Measurements from ENCODE around the gene CCDC122. TPM values are rescaled to one million over a fixed set of nuclear protein-coding genes. Genes with fewer than 3 reads are reported as not detected.

Gene CCDC122
- total RNA-seq, 1 donor = 4.7 TPM

GRCh38 chr13:43872181-43872580, 7.4 kb downstream of the CCDC122 start:
- Histone ChIP-seq H4K20me1 (ENCODE audit: insufficient read depth, low read length) (no peaks in the 10 kb centered on the region), H3K9me3 (ENCODE audit: low read depth, low read length) (no peaks in the 10 kb centered on the region), H3K27ac (ENCODE audit: low read depth, low read length) (no peak overlapping the region), H2AFZ (ENCODE audit: low read length) (no peak overlapping the region), H3K36me3 (ENCODE audit: insufficient read depth, low read length) (no peaks in the 10 kb centered on the region), H3K4me3 (ENCODE audit: insufficient read depth, low read length) (no peak overlapping the region), H3K27me3 (ENCODE audit: insufficient read depth, low read length) (no peaks in the 10 kb centered on the region), H3K4me2 (ENCODE audit: insufficient read depth, low read length) (no peak overlapping the region), H3K79me2 (ENCODE audit: insufficient read depth, low read length) (no peaks in the 10 kb centered on the region), H3K4me1 (ENCODE audit: insufficient read depth, low read length) (no peaks in the 10 kb centered on the region)
- TF ChIP-seq CTCF (IDR thresholded peaks at IDR 0.05; ENCODE audit: extremely low read depth, low read depth, low read length) = no peak
- no peak for DNase-seq (ENCODE audit: insufficient read length, low spot score, missing footprints)

- H3K4me1 ChIP-seq (ENCODE audit: insufficient read depth, low read length) = no peaks in the 10 kb centered on the region
- no peaks in the 10 kb centered on the region for H3K36me3 ChIP-seq (ENCODE audit: insufficient read depth, low read length)
- H3K4me3 ChIP-seq (ENCODE audit: insufficient read depth, low read length) = no peak overlapping the region
- TF ChIP-seq CTCF (IDR thresholded peaks at IDR 0.05; ENCODE audit: extremely low read depth, low read depth, low read length) = no peak
- H2AFZ ChIP-seq (ENCODE audit: low read length) = peak overlapping the region; percentile 49
- H3K4me2 ChIP-seq (ENCODE audit: insufficient read depth, low read length) = peak overlapping the region; percentile 8
- no peaks in the 10 kb centered on the region for H3K27me3 ChIP-seq (ENCODE audit: insufficient read depth, low read length)
- H3K9me3 ChIP-seq (ENCODE audit: low read depth, low read length) = no peaks in the 10 kb centered on the region
- peak overlapping the region; percentile 47 for H3K27ac ChIP-seq (ENCODE audit: low read depth, low read length)
- no peaks in the 10 kb centered on the region for H4K20me1 ChIP-seq (ENCODE audit: insufficient read depth, low read length)
- no peaks in the 10 kb centered on the region for H3K79me2 ChIP-seq (ENCODE audit: insufficient read depth, low read length)
- DNase-seq (ENCODE audit: insufficient read length, low spot score, missing footprints) = no peak
These were observed 13.6 kb downstream of the CCDC122 start for GRCh38 chr13:43865892-43866291.

GRCh38 chr13:43864921-43865320, 14.6 kb downstream of the CCDC122 start:
- no peaks in the 10 kb centered on the region for H3K27me3 ChIP-seq (ENCODE audit: insufficient read depth, low read length)
- no peaks in the 10 kb centered on the region for H3K9me3 ChIP-seq (ENCODE audit: low read depth, low read length)
- TF ChIP-seq CTCF (IDR thresholded peaks at IDR 0.05; ENCODE audit: extremely low read depth, low read depth, low read length) = no peak
- DNase-seq (ENCODE audit: insufficient read length, low spot score, missing footprints) = no peak
- no peak overlapping the region for H2AFZ ChIP-seq (ENCODE audit: low read length)
- H3K36me3 ChIP-seq (ENCODE audit: insufficient read depth, low read length) = no peaks in the 10 kb centered on the region
- no peak overlapping the region for H3K4me3 ChIP-seq (ENCODE audit: insufficient read depth, low read length)
- no peak overlapping the region for H3K4me2 ChIP-seq (ENCODE audit: insufficient read depth, low read length)
- no peaks in the 10 kb centered on the region for H3K79me2 ChIP-seq (ENCODE audit: insufficient read depth, low read length)
- no peaks in the 10 kb centered on the region for H4K20me1 ChIP-seq (ENCODE audit: insufficient read depth, low read length)
- no peak overlapping the region for H3K27ac ChIP-seq (ENCODE audit: low read depth, low read length)
- no peaks in the 10 kb centered on the region for H3K4me1 ChIP-seq (ENCODE audit: insufficient read depth, low read length)

GRCh38 chr13:43861863-43862262, 17.7 kb downstream of the CCDC122 start:
- H3K27ac ChIP-seq (ENCODE audit: low read depth, low read length) = no peak overlapping the region
- no peak overlapping the region for H3K4me2 ChIP-seq (ENCODE audit: insufficient read depth, low read length)
- H3K79me2 ChIP-seq (ENCODE audit: insufficient read depth, low read length) = no peaks in the 10 kb centered on the region
- H3K4me1 ChIP-seq (ENCODE audit: insufficient read depth, low read length) = no peaks in the 10 kb centered on the region
- no peaks in the 10 kb centered on the region for H3K9me3 ChIP-seq (ENCODE audit: low read depth, low read length)
- H4K20me1 ChIP-seq (ENCODE audit: insufficient read depth, low read length) = no peaks in the 10 kb centered on the region
- no peak for TF ChIP-seq CTCF (IDR thresholded peaks at IDR 0.05; ENCODE audit: extremely low read depth, low read depth, low read length)
- H3K27me3 ChIP-seq (ENCODE audit: insufficient read depth, low read length) = no peaks in the 10 kb centered on the region
- no peak overlapping the region for H3K4me3 ChIP-seq (ENCODE audit: insufficient read depth, low read length)
- no peaks in the 10 kb centered on the region for H3K36me3 ChIP-seq (ENCODE audit: insufficient read depth, low read length)
- H2AFZ ChIP-seq (ENCODE audit: low read length) = no peak overlapping the region
- no peak for DNase-seq (ENCODE audit: insufficient read length, low spot score, missing footprints)

Data from osteoblast (primary cell).